Tibial nerve (tissue), 4 donors: ENCODE results near the gene EFCAB6.
"Not testable (repeated sequence)": the region's sequence is repeated elsewhere in the genome, so short reads cannot be mapped to it uniquely, and the experiment has no call there.

Source experiments
- EP300 ChIP-seq, 2 donors: sonication (generic); formaldehyde crosslinking; IDR thresholded peaks; one replicate each; pipeline ENCODE4 v1.6.1; 2017; ENCODE audit warnings: antibody characterized with exemption in 2 of 2, mild to moderate bottlenecking in 1 of 2
- POLR2A ChIP-seq, 2 donors: fragments of 450-650 bp; IDR thresholded peaks; one replicate each; pipeline ENCODE4 v1.6.1; 2017; ENCODE audit warnings: antibody characterized with exemption in 2 of 2, mild to moderate bottlenecking in 2 of 2, moderate library complexity in 2 of 2
- TF ChIP-seq, protein P1 (sequence below), 5 experiments: fragments of 200-600 bp in 3 of 5; fragments of 450-650 bp in 2 of 5; sonication (generic) in 3 of 5; IDR thresholded peaks; one replicate each; pipeline ENCODE4 v1.5.1; 2016 to 2019; ENCODE audit warnings: antibody characterized with exemption in 5 of 5, mild to moderate bottlenecking in 3 of 5, moderate library complexity in 2 of 5

DNA sequence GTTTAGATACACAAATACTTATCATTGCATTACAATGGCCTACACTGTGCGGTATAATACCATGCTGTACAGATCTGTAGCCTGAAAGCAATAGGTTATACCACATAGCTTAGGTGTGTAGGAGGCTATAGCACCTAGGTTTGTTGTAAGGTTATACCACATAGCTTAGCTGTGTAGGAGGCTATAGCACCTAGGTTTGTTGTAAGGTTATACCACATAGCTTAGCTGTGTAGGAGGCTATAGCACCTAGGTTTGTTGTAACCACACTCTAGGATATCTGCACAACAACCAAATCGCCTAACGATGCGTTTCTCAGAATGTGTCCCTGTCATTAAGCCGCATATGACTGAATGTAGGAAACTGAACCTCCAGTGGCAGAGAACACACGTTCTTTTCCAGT lies 155.5 kb downstream of the EFCAB6 start:
- TF ChIP-seq, protein P1, sequence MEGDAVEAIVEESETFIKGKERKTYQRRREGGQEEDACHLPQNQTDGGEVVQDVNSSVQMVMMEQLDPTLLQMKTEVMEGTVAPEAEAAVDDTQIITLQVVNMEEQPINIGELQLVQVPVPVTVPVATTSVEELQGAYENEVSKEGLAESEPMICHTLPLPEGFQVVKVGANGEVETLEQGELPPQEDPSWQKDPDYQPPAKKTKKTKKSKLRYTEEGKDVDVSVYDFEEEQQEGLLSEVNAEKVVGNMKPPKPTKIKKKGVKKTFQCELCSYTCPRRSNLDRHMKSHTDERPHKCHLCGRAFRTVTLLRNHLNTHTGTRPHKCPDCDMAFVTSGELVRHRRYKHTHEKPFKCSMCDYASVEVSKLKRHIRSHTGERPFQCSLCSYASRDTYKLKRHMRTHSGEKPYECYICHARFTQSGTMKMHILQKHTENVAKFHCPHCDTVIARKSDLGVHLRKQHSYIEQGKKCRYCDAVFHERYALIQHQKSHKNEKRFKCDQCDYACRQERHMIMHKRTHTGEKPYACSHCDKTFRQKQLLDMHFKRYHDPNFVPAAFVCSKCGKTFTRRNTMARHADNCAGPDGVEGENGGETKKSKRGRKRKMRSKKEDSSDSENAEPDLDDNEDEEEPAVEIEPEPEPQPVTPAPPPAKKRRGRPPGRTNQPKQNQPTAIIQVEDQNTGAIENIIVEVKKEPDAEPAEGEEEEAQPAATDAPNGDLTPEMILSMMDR (IDR thresholded peaks at IDR 0.05): not testable (repeated sequence)
- not testable (repeated sequence) for TF ChIP-seq POLR2A, EP300 (IDR thresholded peaks at IDR 0.05)
